ENCODE results near the gene TUT1.

DNA sequence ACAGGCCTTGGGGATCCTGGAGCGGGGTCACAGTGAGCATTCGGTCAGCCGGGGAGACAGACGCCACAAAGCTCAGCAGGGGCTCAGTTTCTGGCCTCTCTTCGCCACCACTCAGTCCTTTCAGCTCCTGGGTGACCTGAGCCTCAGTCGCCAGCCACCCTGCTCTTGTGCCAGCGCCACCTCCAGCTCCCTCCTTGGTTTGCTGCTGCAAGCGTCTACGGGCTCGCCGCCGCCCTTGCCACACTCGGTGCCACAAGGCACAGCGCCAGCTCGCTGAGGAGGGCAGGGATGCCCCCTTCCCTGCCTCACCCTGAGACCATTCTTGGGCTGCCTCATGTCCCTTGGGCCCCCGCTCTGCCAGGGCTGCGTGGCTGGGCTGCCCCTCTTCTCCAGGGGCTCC lies 16.2 kb downstream of the TUT1 start:
- TF ChIP-seq CTCF (IDR thresholded peaks at IDR 0.05; ENCODE audit: borderline replicate concordance, extremely low read depth, low read length, poor library complexity, severe bottlenecking) (no peak), EZH2 (IDR thresholded peaks at IDR 0.05; ENCODE audit: borderline replicate concordance, low read depth, low read length, severe bottlenecking) (no peak)

All from DND-41 (cell line).